Testis (tissue), 2 donors: ENCODE measurements around the gene DIO3.

Source experiments
- POLR2A ChIP-seq: fragments of 450-650 bp; IDR thresholded peaks from one replicate; pipeline ENCODE4 v1.6.1; 2017; ENCODE audit warnings: antibody characterized with exemption, mild to moderate bottlenecking, moderate library complexity
- TF ChIP-seq, protein P1 (sequence below), 3 experiments: fragments of 450-650 bp in 2 of 3; fragments of 200-600 bp in 1 of 3; sonication (generic) in 1 of 3; IDR thresholded peaks; one replicate each; pipeline ENCODE4 v1.5.1; 2016 to 2019; ENCODE audit warnings: antibody characterized with exemption in 3 of 3, mild to moderate bottlenecking in 2 of 3, moderate library complexity in 1 of 3

GRCh38 chr14:101563352-101563653, 2.0 kb downstream of the DIO3 start:
- TF ChIP-seq POLR2A, result no peak
- TF ChIP-seq, protein P1, sequence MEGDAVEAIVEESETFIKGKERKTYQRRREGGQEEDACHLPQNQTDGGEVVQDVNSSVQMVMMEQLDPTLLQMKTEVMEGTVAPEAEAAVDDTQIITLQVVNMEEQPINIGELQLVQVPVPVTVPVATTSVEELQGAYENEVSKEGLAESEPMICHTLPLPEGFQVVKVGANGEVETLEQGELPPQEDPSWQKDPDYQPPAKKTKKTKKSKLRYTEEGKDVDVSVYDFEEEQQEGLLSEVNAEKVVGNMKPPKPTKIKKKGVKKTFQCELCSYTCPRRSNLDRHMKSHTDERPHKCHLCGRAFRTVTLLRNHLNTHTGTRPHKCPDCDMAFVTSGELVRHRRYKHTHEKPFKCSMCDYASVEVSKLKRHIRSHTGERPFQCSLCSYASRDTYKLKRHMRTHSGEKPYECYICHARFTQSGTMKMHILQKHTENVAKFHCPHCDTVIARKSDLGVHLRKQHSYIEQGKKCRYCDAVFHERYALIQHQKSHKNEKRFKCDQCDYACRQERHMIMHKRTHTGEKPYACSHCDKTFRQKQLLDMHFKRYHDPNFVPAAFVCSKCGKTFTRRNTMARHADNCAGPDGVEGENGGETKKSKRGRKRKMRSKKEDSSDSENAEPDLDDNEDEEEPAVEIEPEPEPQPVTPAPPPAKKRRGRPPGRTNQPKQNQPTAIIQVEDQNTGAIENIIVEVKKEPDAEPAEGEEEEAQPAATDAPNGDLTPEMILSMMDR (IDR thresholded peaks at IDR 0.05), result no peak
